Inferior parietal cortex (tissue), 1 donor: ENCODE data around the gene TMEM59.
"Not testable (repeated sequence)": the region's sequence is repeated elsewhere in the genome, so short reads cannot be mapped to it uniquely, and the experiment has no call there.

Source experiments
- DNase-seq: peaks from one replicate; pipeline ENCODE4 v3.0.0-alpha.2; 2016; ENCODE audit errors: extremely low spot score

TMEM59 gene, protein sequence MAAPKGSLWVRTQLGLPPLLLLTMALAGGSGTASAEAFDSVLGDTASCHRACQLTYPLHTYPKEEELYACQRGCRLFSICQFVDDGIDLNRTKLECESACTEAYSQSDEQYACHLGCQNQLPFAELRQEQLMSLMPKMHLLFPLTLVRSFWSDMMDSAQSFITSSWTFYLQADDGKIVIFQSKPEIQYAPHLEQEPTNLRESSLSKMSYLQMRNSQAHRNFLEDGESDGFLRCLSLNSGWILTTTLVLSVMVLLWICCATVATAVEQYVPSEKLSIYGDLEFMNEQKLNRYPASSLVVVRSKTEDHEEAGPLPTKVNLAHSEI

GRCh38 chr1:54052934-54053744, at the start of gene TMEM59, which contains the start of gene TCEANC2:
Gene TMEM59 (minus strand): TSS chr1:54053204. CDS start chr1:54053188, 16 bp downstream.
Gene TCEANC2 (plus strand): TSS chr1:54053608. CDS start chr1:54054423, 815 bp downstream.
- peak; percentile 98 for DNase-seq

DNA sequence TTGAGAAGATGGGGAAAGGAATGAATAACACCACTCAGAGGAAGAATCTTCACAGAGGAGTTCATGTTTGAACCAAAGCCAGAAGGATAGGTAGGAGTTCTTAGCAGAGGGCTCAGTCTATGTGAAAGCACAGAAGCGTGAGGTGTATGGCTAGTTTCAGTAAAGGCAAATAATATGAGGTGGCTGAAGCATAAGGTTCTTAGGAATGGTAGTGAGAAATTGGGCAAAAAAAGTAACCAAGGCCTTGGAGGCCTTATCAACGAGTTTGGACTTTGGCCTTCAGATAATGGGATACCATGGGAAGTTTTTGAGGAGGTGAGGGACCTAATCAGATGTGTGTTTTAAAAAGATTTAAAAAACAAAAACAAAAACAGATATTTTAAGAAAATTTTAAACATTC, 47.5 kb upstream of the TMEM59 start:
- no peak for DNase-seq

- DNase-seq = peak; percentile 31
These were observed 46.1 kb upstream of the TMEM59 start for GRCh38 chr1:54099061-54099610.

- DNase-seq = no peak
These were observed 43.9 kb upstream of the TMEM59 start for GRCh38 chr1:54096877-54097240.

GRCh38 chr1:54096227-54096876, 43.3 kb upstream of the TMEM59 start:
- no peak for DNase-seq

DNA sequence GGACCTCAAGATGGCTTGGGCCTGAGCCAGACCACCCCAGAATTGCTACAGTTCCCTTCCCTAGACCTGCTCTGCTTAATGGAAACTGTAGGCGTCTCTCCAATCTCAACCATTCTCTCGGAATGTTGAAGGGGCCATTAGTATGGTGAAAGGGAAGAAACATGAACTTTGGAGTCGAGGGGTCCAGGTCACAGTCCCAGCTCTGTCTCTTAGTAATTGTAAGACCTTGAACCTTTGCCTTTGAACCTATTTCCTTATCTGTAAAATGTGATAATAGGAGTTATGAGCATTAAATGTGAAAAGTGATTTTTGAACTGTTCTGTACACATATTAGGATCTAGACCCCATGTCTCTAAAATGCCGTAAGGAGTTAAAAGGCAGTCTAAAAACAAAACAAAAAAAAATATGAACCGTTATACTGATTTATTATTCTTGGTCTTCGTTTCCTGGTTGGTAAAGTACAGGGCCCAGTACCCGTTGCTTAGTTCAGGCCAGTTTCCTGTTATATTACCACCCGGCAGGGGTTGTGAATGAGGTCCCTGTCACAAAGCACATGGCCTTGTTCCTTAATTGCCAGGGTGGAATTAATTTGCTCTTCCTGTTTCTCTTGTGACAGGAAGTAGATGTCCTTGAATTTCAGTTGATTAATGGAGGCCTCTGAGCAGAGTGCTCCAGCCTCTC, 42.7 kb upstream of the TMEM59 start:
- DNase-seq = no peak

GRCh38 chr1:54094730-54095105, 41.7 kb upstream of the TMEM59 start:
- not testable (repeated sequence) for DNase-seq

DNA sequence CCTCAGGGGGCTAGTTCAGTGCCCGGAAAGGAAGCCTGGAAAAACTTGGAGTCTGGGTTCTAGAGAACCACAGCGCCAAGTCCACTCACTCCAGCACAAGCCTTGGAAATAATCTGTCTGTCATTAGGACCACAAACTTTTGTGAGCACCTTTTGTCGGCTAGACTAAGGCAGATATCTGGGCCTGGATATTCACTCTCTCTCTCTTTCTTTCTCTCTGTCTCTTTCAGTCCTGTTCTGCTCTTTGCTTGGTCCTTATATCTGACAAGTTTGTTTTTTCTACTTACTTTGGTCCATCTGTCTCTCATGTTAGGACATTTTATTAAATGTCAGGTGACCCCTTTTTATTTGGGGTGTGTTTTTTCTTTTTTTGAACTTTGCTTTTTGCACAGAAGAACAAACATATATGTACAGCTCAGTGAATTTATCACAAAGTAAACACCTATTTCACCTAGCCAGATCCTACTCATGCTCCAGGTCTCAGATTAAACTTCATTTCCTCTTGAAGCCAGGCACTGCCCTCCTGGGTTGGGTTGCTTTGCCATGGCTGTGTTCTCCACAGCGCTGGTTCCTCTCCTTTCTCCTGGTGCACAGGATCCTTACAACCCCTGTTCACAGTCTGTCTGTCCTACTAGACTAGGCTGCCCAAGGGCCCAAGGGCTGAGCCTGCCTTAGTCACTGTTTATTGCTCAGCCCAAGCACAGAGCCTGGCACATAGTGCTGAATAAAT, 41.2 kb upstream of the TMEM59 start:
- no peak for DNase-seq

GRCh38 chr1:54091666-54092065, 38.7 kb upstream of the TMEM59 start:
- DNase-seq = no peak

DNA sequence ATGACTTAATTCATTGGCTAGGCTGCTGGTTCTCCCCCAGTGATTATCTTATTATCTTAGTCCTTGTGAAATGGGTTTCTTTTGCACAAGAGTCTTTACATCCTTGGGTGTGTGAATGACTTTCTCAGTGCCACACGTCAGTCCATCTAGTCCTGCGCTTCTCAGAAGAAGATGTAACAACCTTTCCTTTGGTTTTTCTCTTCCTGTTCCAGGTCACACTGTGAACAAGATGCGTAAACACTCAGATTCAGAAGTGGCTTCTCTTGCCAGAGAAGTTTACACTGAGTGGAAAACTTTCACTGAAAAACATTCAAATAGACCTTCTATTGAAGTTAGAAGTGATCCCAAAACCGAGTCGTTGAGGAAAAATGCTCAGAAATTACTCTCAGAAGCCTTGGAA, 35.4 kb upstream of the TMEM59 start:
- DNase-seq = no peak

- DNase-seq = no peak
These were observed 33.8 kb upstream of the TMEM59 start for GRCh38 chr1:54086754-54087153.

GRCh38 chr1:54084794-54085193, 31.8 kb upstream of the TMEM59 start:
- DNase-seq = no peak

- peak; percentile 49 for DNase-seq
These were observed 28.6 kb upstream of the TMEM59 start for GRCh38 chr1:54081306-54082270.

- DNase-seq = no peak
These were observed 27.6 kb upstream of the TMEM59 start for GRCh38 chr1:54080598-54081049.

DNA sequence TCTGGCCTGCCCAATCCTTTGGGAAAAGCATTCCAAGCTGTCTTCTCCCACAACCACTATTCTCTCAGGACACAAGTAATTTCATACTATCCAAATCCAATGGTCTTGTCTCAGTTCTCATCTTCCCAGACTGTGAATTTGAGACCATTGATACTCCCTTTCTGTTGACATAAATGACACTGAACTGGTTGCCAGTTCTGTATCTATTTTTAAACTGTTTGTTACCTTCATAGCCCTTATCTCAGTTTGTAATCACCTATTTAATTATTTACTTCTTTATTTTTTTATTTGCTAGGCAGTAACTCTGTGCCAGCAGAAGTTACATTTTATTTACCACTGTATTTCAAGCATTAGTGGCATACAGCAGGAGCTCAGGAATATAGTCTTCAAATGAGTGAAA, 24.4 kb upstream of the TMEM59 start:
- no peak for DNase-seq

- peak; percentile 81 for DNase-seq
These were observed 17.3 kb upstream of the TMEM59 start for GRCh38 chr1:54070171-54070837.

GRCh38 chr1:54069791-54070170, 16.8 kb upstream of the TMEM59 start:
- DNase-seq = no peak

DNA sequence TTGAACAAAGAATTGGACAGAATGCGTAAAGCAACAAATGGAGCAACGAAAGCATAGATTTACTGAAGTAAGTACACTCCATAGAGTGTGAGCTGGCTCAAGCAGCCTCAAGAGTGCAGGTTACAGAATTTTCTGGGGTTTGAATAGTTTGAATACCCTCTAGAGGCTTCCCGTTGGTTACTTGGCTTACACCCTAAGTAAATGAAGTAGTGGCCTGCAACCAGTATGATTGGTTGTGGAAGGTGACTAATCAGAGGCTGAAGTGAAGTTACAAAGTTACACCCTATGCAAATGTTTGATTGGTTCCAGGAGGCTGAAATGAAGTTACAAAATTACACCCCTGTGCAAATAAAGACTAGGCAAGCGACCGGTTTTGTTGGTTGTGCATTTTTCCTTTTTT, 11.3 kb upstream of the TMEM59 start:
- no peak for DNase-seq

DNA sequence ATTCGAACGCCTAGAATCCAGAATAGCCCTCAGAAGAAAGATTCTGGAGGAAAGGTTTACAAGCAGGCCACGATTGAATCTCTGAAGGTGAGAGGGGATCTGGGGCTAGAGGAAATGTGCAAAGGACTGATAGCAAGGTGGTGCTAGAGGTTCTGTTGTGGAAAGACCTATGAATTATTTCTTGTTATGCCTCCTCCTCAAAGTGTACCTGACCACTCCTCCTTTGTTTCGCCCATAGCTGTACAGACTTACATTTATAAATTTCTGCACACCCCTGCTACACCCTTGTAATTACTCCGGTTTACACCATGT, 1.4 kb upstream of the TMEM59 start:
- no peak for DNase-seq
